Osteocyte (in vitro differentiated cells): ENCODE measurements around the gene RPP40. TPM values are rescaled to one million over a fixed set of nuclear protein-coding genes. Genes with fewer than 3 reads are reported as not detected.

ENCODE experiments used
- DNase-seq: peaks from one replicate; pipeline ENCODE4 v3.0.0; 2021; ENCODE audit warnings: mixed read lengths; ENCODE audit not compliant: unreplicated experiment; ENCODE audit errors: extremely low spot score
- H3K27ac Mint-ChIP-seq: one replicate; pipeline ENCODE4 v1.8.0; 2021; ENCODE audit warnings: mild to moderate bottlenecking, mixed read lengths; ENCODE audit not compliant: unreplicated experiment
- H3K27me3 Mint-ChIP-seq: one replicate; pipeline ENCODE4 v1.8.0; 2021; ENCODE audit warnings: mixed read lengths; ENCODE audit not compliant: unreplicated experiment
- H3K36me3 Mint-ChIP-seq: one replicate; pipeline ENCODE4 v1.8.0; 2021; ENCODE audit warnings: mixed read lengths; ENCODE audit not compliant: unreplicated experiment
- H3K4me1 Mint-ChIP-seq: one replicate; pipeline ENCODE4 v1.8.0; 2021; ENCODE audit warnings: mixed read lengths; ENCODE audit not compliant: unreplicated experiment
- H3K4me3 Mint-ChIP-seq: one replicate; pipeline ENCODE4 v1.8.0; 2021; ENCODE audit warnings: mild to moderate bottlenecking, moderate library complexity, mixed read lengths; ENCODE audit not compliant: unreplicated experiment
- H3K9me3 Mint-ChIP-seq: one replicate; pipeline ENCODE4 v1.8.0; 2021; ENCODE audit warnings: mixed read lengths; ENCODE audit not compliant: unreplicated experiment
- CTCF ChIP-seq: fragments of 200-600 bp; sonication (generic); IDR thresholded peaks from 2 replicates; pipeline ENCODE4 v1.5.0; 2021; ENCODE audit warnings: antibody characterized with exemption, mild to moderate bottlenecking, moderate library complexity
- total RNA-seq: library from RNA; stranded (reverse); gene quantifications from 2 replicates; pipeline ENCODE4 v1.2.1, GENCODE V29; 2021

The RPP40 gene
- total RNA-seq, 1 donor from 2014 or later: 5.6 TPM

- H3K36me3 Mint-ChIP-seq: no peaks in the 10 kb centered on the region
- H3K27ac Mint-ChIP-seq: no peak overlapping the region
- no peaks in the 10 kb centered on the region for H3K9me3 Mint-ChIP-seq
- no peak for TF ChIP-seq CTCF
- H3K4me1 Mint-ChIP-seq: peaks cover 25% of the 10 kb centered on the region
- H3K27me3 Mint-ChIP-seq: no peaks in the 10 kb centered on the region
- no peak overlapping the region for H3K4me3 Mint-ChIP-seq
- no peak for DNase-seq
Measured at GRCh38 chr6:5029609-5030008, 25.8 kb upstream of the RPP40 start.

- Mint-ChIP-seq H3K27ac (no peak overlapping the region), H3K36me3 (no peaks in the 10 kb centered on the region), H3K27me3 (no peaks in the 10 kb centered on the region), H3K4me1 (peaks cover 25% of the 10 kb centered on the region), H3K4me3 (no peak overlapping the region), H3K9me3 (no peaks in the 10 kb centered on the region)
- no peak for TF ChIP-seq CTCF
- DNase-seq: no peak
Measured at GRCh38 chr6:5028921-5029320, 25.1 kb upstream of the RPP40 start.

GRCh38 chr6:5028301-5028700, 24.5 kb upstream of the RPP40 start:
- Mint-ChIP-seq H3K4me1 (peaks cover 22% of the 10 kb centered on the region), H3K4me3 (no peak overlapping the region)
- TF ChIP-seq CTCF: no peak

GRCh38 chr6:5025911-5026819, 22.3 kb upstream of the RPP40 start:
- no peaks in the 10 kb centered on the region for H3K36me3 Mint-ChIP-seq
- peak overlapping the region; percentile 91 for H3K27ac Mint-ChIP-seq
- H3K4me3 Mint-ChIP-seq: peak overlapping the region; percentile 88
- TF ChIP-seq CTCF: no peak
- DNase-seq: no peak
- H3K9me3 Mint-ChIP-seq: no peaks in the 10 kb centered on the region
- H3K27me3 Mint-ChIP-seq: no peaks in the 10 kb centered on the region
- H3K4me1 Mint-ChIP-seq: peaks cover 14% of the 10 kb centered on the region

More at GRCh38 chr6:5028301-5028700, 24.5 kb upstream of the RPP40 start:
- no peak for DNase-seq
- Mint-ChIP-seq H3K36me3 (no peaks in the 10 kb centered on the region), H3K27ac (no peak overlapping the region), H3K27me3 (no peaks in the 10 kb centered on the region), H3K9me3 (no peaks in the 10 kb centered on the region)

- TF ChIP-seq CTCF: no peak
- H3K4me3 Mint-ChIP-seq: no peak overlapping the region
- H3K36me3 Mint-ChIP-seq: no peaks in the 10 kb centered on the region
- H3K27me3 Mint-ChIP-seq: peaks cover 3% of the 10 kb centered on the region
- no peak for DNase-seq
- H3K27ac Mint-ChIP-seq: no peak overlapping the region
- H3K9me3 Mint-ChIP-seq: peaks cover 4% of the 10 kb centered on the region
- peaks cover 11% of the 10 kb centered on the region for H3K4me1 Mint-ChIP-seq
Measured at GRCh38 chr6:5023923-5024322, 20.1 kb upstream of the RPP40 start.
